Measurements from ENCODE around the gene BRINP3. TPM values are rescaled to one million over a fixed set of nuclear protein-coding genes. Genes with fewer than 3 reads are reported as not detected.

Gene BRINP3
- total and polyA plus RNA-seq, 2 donors (not counting 3 experiments of a cell fraction or from before 2014, with no cell fraction given): not detected

- intact Hi-C loops (cut with micrococcal nuclease): no loop called here
- peaks cover 23 to 36% of the 10 kb centered on the region in 2 experiments for H3K27me3 ChIP-seq (ENCODE audit: control insufficient read depth in 2 of 2, insufficient read depth in 2 of 2, low read length in 2 of 2)
- ChIA-PET POLR2A (no interaction called here), CTCF (no interaction called here)
- no peak overlapping the region for H3K27ac ChIP-seq (ENCODE audit: insufficient read depth, low read depth, low read length)
- no peaks in the 10 kb centered on the region for H3K9me1 ChIP-seq (replicated peaks; ENCODE audit: control insufficient read depth, extremely low read depth, insufficient read depth, low read length)
- no peak for FAIRE-seq
- peaks cover 22% of the 10 kb centered on the region for H3K4me1 ChIP-seq (ENCODE audit: control insufficient read depth, extremely low read depth, insufficient read depth, low read length)
- no peak overlapping the region for H3K4me2 ChIP-seq (ENCODE audit: insufficient read depth, low read length)
- H4K20me1 ChIP-seq (replicated peaks; ENCODE audit: control insufficient read depth, extremely low read depth, insufficient read depth, low read length): no peaks in the 10 kb centered on the region
- DNase-seq (ENCODE audit: low read depth, low spot score): no peak
- H3K9me3 ChIP-seq (replicated peaks; ENCODE audit: control insufficient read depth, insufficient read depth, low read length): no peaks in the 10 kb centered on the region
- H3K79me2 ChIP-seq (ENCODE audit: control insufficient read depth, insufficient read depth, low read length): no peaks in the 10 kb centered on the region
- BruUV-seq (replicated peaks): no TSS peak
- no peak overlapping the region for H3K9ac ChIP-seq (replicated peaks; ENCODE audit: extremely low read depth, insufficient read depth, low read length)
- no peak overlapping the region for H2AFZ ChIP-seq (ENCODE audit: low read depth, low read length)
- no peak for TF ChIP-seq JUN (IDR thresholded peaks at IDR 0.05; ENCODE audit: borderline replicate concordance, insufficient read depth, insufficient read length, low read depth)
- TF ChIP-seq POLR2A (IDR thresholded peaks at IDR 0.05; ENCODE audit: low read depth, low read length): no peak
- TF ChIP-seq, protein P1, sequence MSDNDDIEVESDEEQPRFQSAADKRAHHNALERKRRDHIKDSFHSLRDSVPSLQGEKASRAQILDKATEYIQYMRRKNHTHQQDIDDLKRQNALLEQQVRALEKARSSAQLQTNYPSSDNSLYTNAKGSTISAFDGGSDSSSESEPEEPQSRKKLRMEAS (IDR thresholded peaks at IDR 0.05; ENCODE audit: insufficient read depth, insufficient read length): no peak
- TF ChIP-seq EZH2 (IDR thresholded peaks at IDR 0.05; ENCODE audit: borderline replicate concordance, low read depth, low read length, severe bottlenecking): no peak
- TF ChIP-seq, protein P2, sequence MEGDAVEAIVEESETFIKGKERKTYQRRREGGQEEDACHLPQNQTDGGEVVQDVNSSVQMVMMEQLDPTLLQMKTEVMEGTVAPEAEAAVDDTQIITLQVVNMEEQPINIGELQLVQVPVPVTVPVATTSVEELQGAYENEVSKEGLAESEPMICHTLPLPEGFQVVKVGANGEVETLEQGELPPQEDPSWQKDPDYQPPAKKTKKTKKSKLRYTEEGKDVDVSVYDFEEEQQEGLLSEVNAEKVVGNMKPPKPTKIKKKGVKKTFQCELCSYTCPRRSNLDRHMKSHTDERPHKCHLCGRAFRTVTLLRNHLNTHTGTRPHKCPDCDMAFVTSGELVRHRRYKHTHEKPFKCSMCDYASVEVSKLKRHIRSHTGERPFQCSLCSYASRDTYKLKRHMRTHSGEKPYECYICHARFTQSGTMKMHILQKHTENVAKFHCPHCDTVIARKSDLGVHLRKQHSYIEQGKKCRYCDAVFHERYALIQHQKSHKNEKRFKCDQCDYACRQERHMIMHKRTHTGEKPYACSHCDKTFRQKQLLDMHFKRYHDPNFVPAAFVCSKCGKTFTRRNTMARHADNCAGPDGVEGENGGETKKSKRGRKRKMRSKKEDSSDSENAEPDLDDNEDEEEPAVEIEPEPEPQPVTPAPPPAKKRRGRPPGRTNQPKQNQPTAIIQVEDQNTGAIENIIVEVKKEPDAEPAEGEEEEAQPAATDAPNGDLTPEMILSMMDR (IDR thresholded peaks at IDR 0.05; ENCODE audit: extremely low read depth in 1 of 2, insufficient read depth in 1 of 2, low read depth in 1 of 2, low read length in 2 of 2): no peak
- no peak for TF ChIP-seq GATA2 (IDR thresholded peaks at IDR 0.05; ENCODE audit: insufficient read depth, insufficient read length, low read depth, low read length)
- TF ChIP-seq FOS (IDR thresholded peaks at IDR 0.05; ENCODE audit: borderline replicate concordance, insufficient read depth, low read length): no peak
- TF ChIP-seq POLR2AphosphoS5 (IDR thresholded peaks at IDR 0.05; ENCODE audit: insufficient read depth, low read depth, low read length): no peak
- TF ChIP-seq MYC (IDR thresholded peaks at IDR 0.05; ENCODE audit: low read depth, low read length): no peak
- no peak overlapping the region for H3K4me3 ChIP-seq (replicated peaks in 1 of 3; ENCODE audit: insufficient read depth in 1 of 3, low read depth in 1 of 3, low read length in 3 of 3)
- H3K36me3 ChIP-seq (ENCODE audit: control insufficient read depth in 2 of 2, extremely low read depth in 1 of 2, insufficient read depth in 2 of 2, low read length in 2 of 2): no peaks in the 10 kb centered on the region
- dilution Hi-C loops (cut with MboI; ENCODE audit: extremely low pct_ligation_motif_present, low sequenced_read_pairs): no loop called here
Measured at GRCh38 chr1:190472494-190472893, 5.2 kb downstream of the BRINP3 start.

Data from endothelial cell of umbilical vein (primary cell).